Breast epithelium (tissue), 3 donors: Measurements from ENCODE around the gene SH3GL3.

Source experiments
- CTCF ChIP-seq, 3 donors: fragments of 450-650 bp; IDR thresholded peaks; one replicate each; pipeline ENCODE4 v1.5.1; 2016 to 2017; ENCODE audit warnings: antibody characterized with exemption in 3 of 3, mild to moderate bottlenecking in 3 of 3, moderate library complexity in 3 of 3
- POLR2A ChIP-seq: fragments of 450-650 bp; IDR thresholded peaks from one replicate; pipeline ENCODE4 v1.6.1; 2016; ENCODE audit warnings: antibody characterized with exemption, mild to moderate bottlenecking, moderate library complexity
- POLR2AphosphoS5 ChIP-seq, 3 donors: sonication (generic); formaldehyde crosslinking; IDR thresholded peaks; one replicate each; pipeline ENCODE4 v1.6.1; 2017; ENCODE audit warnings: antibody characterized with exemption in 3 of 3

GRCh38 chr15:83665480-83665879 lies 218.3 kb downstream of the SH3GL3 start:
- TF ChIP-seq CTCF (IDR thresholded peaks at IDR 0.05) = no peak
- no peak for TF ChIP-seq POLR2A
- TF ChIP-seq POLR2AphosphoS5 (IDR thresholded peaks at IDR 0.05) = no peak
